ENCODE data around the gene KLHL41. TPM values are rescaled to one million over a fixed set of nuclear protein-coding genes. Genes with fewer than 3 reads are reported as not detected.

Gene KLHL41
- total and polyA plus RNA-seq, 8 donors, result 1.2 to 2.1 (median 1.5) TPM

DNA sequence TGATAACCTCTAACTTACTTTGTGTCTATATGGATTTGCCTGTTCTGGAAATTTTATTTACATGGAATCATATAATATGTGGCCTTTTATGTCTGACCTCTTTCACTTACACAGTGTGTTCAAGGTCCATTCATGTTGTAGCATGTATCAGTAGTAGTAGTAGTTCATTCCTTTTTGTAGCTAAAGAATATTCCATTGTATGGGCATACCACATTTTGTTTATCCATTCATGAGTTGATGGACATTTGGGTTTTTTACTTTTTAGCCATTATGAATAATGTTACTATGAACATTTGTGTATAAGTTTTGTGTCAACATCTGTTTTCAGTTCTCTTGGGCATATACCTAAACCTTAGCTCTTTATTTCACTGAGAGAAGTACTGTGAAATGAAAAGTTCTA lies 18.7 kb upstream of the KLHL41 start:
- TF ChIP-seq, protein P1, sequence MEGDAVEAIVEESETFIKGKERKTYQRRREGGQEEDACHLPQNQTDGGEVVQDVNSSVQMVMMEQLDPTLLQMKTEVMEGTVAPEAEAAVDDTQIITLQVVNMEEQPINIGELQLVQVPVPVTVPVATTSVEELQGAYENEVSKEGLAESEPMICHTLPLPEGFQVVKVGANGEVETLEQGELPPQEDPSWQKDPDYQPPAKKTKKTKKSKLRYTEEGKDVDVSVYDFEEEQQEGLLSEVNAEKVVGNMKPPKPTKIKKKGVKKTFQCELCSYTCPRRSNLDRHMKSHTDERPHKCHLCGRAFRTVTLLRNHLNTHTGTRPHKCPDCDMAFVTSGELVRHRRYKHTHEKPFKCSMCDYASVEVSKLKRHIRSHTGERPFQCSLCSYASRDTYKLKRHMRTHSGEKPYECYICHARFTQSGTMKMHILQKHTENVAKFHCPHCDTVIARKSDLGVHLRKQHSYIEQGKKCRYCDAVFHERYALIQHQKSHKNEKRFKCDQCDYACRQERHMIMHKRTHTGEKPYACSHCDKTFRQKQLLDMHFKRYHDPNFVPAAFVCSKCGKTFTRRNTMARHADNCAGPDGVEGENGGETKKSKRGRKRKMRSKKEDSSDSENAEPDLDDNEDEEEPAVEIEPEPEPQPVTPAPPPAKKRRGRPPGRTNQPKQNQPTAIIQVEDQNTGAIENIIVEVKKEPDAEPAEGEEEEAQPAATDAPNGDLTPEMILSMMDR (IDR thresholded peaks at IDR 0.05), result no peak
- no peaks in the 10 kb centered on the region for H3K27me3 ChIP-seq
- no peak overlapping the region for H3K4me3 ChIP-seq
- H3K27ac ChIP-seq, result no peak overlapping the region
- H3K9me3 ChIP-seq, result no peaks in the 10 kb centered on the region
- H3K36me3 ChIP-seq, result peaks cover 0 to 8% of the 10 kb centered on the region in 2 donors
- ATAC-seq, result no peak
- no peak for DNase-seq
- intact Hi-C loops (cut with DNase I), result no loop called here
- H3K4me1 ChIP-seq, result no peaks in the 10 kb centered on the region

DNA sequence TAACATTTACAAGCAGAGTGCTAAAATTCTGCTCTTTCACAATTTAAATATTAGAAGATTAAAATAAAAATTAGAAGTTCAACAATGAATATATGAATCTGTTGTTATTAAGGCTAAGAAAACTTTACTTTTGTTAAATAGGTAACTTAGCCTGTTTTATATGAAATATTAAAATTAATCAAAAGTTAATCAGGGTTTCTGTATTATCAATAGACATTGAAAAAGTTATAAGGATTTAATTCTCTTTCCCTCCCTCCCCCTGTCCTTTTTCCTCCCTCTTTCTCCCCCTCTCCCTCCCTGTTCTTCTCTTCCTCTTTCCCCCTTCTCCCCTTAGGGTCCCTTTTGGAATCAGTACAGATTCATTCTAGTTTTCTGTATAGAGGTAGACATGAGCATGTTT lies 18.1 kb upstream of the KLHL41 start:
- no peaks in the 10 kb centered on the region for H3K4me1 ChIP-seq
- no peak overlapping the region for H3K27ac ChIP-seq
- intact Hi-C loops (cut with DNase I), result no loop called here
- TF ChIP-seq, protein P1 (IDR thresholded peaks at IDR 0.05), result no peak
- ATAC-seq (no peak), DNase-seq (no peak)
- no peaks in the 10 kb centered on the region for H3K27me3 ChIP-seq
- H3K9me3 ChIP-seq, result no peaks in the 10 kb centered on the region
- no peak overlapping the region for H3K4me3 ChIP-seq
- peaks cover 0 to 8% of the 10 kb centered on the region in 2 donors for H3K36me3 ChIP-seq

DNA sequence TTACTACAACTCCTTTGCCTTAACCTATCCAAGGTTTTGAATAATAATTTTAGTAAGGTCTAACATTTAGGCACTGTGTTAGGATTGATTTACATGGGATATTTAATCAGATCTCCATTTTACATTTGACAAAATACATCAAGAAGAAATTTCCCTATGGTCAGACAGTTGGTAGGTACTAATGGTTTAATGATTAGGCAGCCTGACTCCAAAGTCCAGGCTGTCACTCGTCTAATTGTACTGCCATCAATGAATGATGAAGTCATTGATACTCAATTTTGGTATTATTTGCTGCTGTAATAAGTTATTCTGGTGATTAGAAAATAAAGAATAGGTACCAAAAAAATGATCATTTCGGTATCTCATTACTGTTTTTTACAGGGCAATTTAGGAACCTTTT lies 16.1 kb upstream of the KLHL41 start:
- TF ChIP-seq, protein P1 (IDR thresholded peaks at IDR 0.05), result no peak
- ATAC-seq (no peak), DNase-seq (no peak)
- Histone ChIP-seq H3K27ac (no peak overlapping the region), H3K4me1 (no peaks in the 10 kb centered on the region), H3K9me3 (no peaks in the 10 kb centered on the region), H3K36me3 (peaks cover 0 to 5% of the 10 kb centered on the region in 2 donors), H3K27me3 (no peaks in the 10 kb centered on the region), H3K4me3 (no peak overlapping the region)
- intact Hi-C loops (cut with DNase I), result no loop called here

DNA sequence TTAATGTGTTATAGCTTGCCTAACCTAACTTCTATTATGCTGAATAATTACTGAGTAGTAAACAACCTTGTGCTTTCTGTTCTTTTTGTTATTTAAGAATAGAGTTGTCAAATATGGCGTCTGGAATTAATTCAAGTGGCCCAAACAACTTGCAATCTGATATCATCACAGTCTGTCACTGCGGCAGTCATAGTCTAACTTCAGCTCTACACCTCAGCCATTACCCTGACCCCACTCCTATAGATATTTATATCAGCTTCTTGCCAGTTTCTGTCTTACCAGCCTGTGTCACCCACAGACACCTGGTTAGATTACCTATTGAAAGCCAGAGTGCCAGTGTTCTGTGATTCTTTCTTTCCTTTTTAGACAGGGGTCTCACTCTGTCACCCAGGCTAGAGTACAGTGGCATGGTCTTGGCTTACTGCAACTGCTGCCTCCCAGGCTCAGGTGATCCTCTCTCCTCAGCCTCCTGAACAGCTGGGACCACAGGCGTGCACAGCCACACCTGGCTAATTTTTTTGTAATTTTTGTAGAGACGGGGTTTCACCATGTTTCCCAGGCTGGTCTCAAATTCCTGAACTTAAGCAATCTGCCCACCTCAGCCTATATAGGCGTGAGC lies 14.1 kb upstream of the KLHL41 start:
- TF ChIP-seq, protein P1 (IDR thresholded peaks at IDR 0.05), result no peak
- no peaks in the 10 kb centered on the region for H3K27me3 ChIP-seq
- no peak for DNase-seq
- ATAC-seq, result no peak
- no peak overlapping the region for H3K4me3 ChIP-seq
- H3K9me3 ChIP-seq, result no peaks in the 10 kb centered on the region
- intact Hi-C loops (cut with DNase I), result no loop called here
- no peaks in the 10 kb centered on the region for H3K4me1 ChIP-seq
- no peak overlapping the region for H3K27ac ChIP-seq
- H3K36me3 ChIP-seq, result peaks cover 0 to 7% of the 10 kb centered on the region in 2 donors

DNA sequence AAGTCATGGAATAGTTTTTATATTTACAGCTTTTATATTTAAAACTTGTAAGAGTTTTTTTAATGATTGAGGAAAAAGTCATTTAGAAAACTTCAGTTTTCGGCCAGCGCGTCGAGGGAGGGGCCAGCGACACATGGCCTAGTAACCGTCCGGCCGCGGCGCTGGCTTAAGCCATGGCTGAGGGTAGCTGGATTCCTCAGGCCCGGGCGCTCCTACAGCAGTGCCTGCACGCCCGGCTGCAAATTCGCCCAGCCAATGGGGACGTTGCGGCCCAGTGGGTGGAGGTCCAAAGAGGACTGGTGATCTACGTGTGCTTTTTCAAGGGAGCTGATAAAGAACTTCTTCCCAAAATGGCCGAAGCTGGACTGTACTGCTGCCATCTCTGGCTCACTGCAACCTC lies 4.9 kb upstream of the KLHL41 start:
- TF ChIP-seq, protein P1 (IDR thresholded peaks at IDR 0.05), result no peak
- Histone ChIP-seq H3K4me1 (no peaks in the 10 kb centered on the region), H3K27me3 (no peaks in the 10 kb centered on the region), H3K27ac (no peak overlapping the region), H3K9me3 (no peaks in the 10 kb centered on the region), H3K4me3 (no peak overlapping the region), H3K36me3 (peaks cover 0 to 11% of the 10 kb centered on the region in 2 donors)
- intact Hi-C loops (cut with DNase I), result no loop called here
- no peak for ATAC-seq
- DNase-seq, result peak in 1 of 4 donors; percentile 68

All from left lung (tissue), 10 donors.